Measurements from ENCODE around the gene AMZ2. TPM values are rescaled to one million over a fixed set of nuclear protein-coding genes. Genes with fewer than 3 reads are reported as not detected.
"Not testable (repeated sequence)": the region's sequence is repeated elsewhere in the genome, so short reads cannot be mapped to it uniquely, and the experiment has no call there.

AMZ2 gene
- total RNA-seq, 1 experiment from 2014 or later, result 221 TPM

- DNase-seq (ENCODE audit: low read depth, low spot score), result peak; percentile 79
- in situ Hi-C loops (cut with HindIII; ENCODE audit: low pct_unique_long_range_greater_than_20kb, low sequenced_read_pairs), result not testable (repeated sequence)
These were observed 15.3 kb downstream of the AMZ2 start for GRCh38 chr17:68263101-68263681.

- in situ Hi-C loops (cut with HindIII; ENCODE audit: low pct_unique_long_range_greater_than_20kb, low sequenced_read_pairs); DNase-seq (ENCODE audit: low read depth, low spot score): not testable (repeated sequence)
These were observed 18.0 kb downstream of the AMZ2 start for GRCh38 chr17:68265833-68266232.

GRCh38 chr17:68273722-68274121 is 25.9 kb downstream of the AMZ2 start:
- in situ Hi-C loops (cut with HindIII; ENCODE audit: low pct_unique_long_range_greater_than_20kb, low sequenced_read_pairs), result no loop called here
- DNase-seq (ENCODE audit: low read depth, low spot score), result no peak

- in situ Hi-C loops (cut with HindIII; ENCODE audit: low pct_unique_long_range_greater_than_20kb, low sequenced_read_pairs); DNase-seq (ENCODE audit: low read depth, low spot score): not testable (repeated sequence)
These were observed 28.5 kb downstream of the AMZ2 start for GRCh38 chr17:68276339-68276738.

DNA sequence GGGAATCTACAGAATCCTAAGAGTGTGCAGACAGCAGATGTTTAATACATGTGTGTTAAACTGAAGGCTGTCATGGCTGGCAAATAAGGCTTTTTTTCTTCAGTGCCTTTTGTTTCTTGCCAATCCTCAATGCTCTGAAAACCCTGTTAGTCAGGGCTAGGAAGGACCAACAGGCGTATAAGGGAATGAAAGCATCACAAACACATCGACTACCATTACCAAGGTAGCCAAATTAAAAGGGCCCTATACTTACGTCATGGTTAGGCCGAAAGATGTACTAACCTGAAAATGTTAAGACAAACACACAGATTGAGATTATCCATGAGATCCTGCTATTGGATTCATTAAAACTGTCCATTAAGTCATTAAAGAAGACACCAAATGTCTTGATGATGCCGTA is 30.0 kb downstream of the AMZ2 start:
- in situ Hi-C loops (cut with HindIII; ENCODE audit: low pct_unique_long_range_greater_than_20kb, low sequenced_read_pairs), result no loop called here
- DNase-seq (ENCODE audit: low read depth, low spot score), result no peak

GRCh38 chr17:68281965-68282364 is 34.1 kb downstream of the AMZ2 start:
- DNase-seq (ENCODE audit: low read depth, low spot score); in situ Hi-C loops (cut with HindIII; ENCODE audit: low pct_unique_long_range_greater_than_20kb, low sequenced_read_pairs): not testable (repeated sequence)

DNA sequence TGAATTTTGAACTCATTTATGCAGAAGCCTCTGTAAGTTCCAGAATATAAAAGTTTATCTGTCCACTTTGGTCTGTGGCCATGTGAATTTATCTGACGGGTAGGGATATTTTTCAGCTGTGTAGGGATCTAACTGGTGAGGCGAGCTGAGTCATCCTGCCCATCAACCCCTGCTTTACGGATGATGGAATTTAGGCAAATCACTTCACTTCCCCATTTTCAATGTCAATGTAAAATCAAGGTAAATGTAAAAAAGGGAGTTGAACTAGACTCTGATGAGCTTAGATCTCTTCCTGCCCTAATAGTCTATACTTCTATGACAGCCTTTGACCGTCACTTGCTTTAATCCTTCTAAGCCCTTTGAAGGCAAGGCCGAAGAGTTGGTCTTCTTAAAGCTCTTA is 40.5 kb downstream of the AMZ2 start:
- peak; percentile 56 for DNase-seq (ENCODE audit: low read depth, low spot score)
- in situ Hi-C loops (cut with HindIII; ENCODE audit: low pct_unique_long_range_greater_than_20kb, low sequenced_read_pairs), result no loop called here

DNA sequence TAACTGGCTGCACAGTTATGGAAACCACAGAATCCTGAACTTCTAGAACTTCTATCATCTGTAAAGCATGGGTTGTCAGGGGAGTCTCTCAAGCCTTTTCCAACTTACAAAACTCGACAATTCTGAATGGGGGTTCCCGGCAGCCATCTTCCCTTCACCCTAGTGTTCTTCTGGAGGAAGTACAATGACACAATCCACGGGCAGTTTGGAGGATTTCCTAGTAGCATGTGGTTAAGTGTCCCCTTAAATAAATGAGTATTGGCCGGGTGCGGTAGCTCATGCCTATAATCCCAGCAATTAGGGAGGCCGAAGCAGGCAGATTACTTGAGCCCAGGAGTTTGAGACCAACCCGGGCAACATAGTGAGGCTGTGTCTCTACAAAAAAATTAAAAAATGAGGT is 41.0 kb downstream of the AMZ2 start:
- in situ Hi-C loops (cut with HindIII; ENCODE audit: low pct_unique_long_range_greater_than_20kb, low sequenced_read_pairs), result no loop called here
- DNase-seq (ENCODE audit: low read depth, low spot score), result peak; percentile 74

- in situ Hi-C loops (cut with HindIII; ENCODE audit: low pct_unique_long_range_greater_than_20kb, low sequenced_read_pairs), result no loop called here
- DNase-seq (ENCODE audit: low read depth, low spot score), result no peak
These were observed 41.6 kb downstream of the AMZ2 start for GRCh38 chr17:68289473-68289872.

DNA sequence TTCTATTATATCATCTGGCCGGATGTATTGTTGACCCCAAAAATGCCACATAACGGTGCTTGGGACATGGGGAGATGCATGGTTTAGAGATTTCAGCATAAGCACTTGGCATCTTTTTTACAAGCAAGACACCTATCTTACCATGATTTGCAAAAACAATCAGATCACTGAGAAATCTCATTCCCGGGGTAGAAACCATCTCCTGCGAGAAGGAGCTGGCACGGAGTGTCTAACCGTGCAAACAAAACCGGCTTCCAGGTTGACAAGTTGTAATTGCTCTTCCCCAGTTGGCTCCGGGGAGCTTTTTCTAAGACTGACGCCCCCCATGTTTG is 42.1 kb downstream of the AMZ2 start:
- in situ Hi-C loops (cut with HindIII; ENCODE audit: low pct_unique_long_range_greater_than_20kb, low sequenced_read_pairs), result no loop called here
- DNase-seq (ENCODE audit: low read depth, low spot score), result no peak

GRCh38 chr17:68290268-68290954 is 42.6 kb downstream of the AMZ2 start:
- in situ Hi-C loops (cut with HindIII; ENCODE audit: low pct_unique_long_range_greater_than_20kb, low sequenced_read_pairs), result no loop called here
- peak; percentile 51 for DNase-seq (ENCODE audit: low read depth, low spot score)

DNA sequence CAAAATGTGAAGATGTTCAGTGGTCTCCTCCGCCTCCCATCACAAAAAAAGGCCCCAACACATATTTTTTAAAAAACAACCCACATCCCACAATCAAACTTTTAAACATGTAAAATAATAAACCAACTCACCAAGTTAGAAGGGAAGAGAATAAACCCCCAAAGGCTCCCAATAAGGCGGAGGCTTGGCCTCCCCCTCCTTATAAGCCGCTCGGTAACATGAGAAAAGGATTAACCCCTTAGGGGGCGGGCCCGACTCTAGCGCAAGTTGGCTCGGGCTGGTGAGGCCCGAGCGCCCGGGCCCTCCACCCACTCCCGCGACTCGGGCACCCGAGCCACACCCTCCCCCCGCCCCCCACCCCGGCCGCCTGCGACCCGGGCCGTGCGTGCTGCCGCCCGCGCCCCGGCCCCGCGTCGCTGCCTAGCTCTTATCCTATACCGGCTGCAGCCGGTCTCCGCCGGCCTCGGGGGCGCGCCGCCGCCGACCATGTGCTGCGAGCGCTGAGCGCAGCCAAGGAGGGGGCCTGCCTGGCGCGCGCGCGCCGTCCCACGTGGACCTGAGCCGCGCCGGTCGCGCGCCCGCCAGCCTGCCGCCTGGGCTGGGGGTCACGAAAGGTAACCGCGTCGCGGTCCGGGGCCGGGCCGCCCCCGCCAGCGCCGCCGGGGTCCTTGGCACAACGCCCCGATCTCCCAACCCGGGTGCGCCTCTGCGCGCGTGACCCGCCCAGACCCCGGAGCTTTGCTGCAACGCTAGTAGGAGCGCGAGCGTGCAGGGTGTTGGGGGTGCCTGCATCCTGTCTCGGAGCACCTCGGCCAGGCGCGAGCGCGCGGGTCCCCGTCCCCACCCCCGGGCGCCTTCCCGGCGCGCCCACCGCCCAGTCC is 43.4 kb downstream of the AMZ2 start, which contains the start of the genes ARSG and SLC16A6:
ARSG (plus strand) TSS at position 541 of the 881 bp plus-strand sequence. CDS start 15,999 bp downstream, outside the sequence.
SLC16A6 (minus strand) TSS at position 173 of the 881 bp plus-strand sequence. CDS start 12,807 bp downstream, outside the sequence.
- in situ Hi-C loops (cut with HindIII; ENCODE audit: low pct_unique_long_range_greater_than_20kb, low sequenced_read_pairs), result no loop called here
- DNase-seq (ENCODE audit: low read depth, low spot score), result peak; percentile 98

DNA sequence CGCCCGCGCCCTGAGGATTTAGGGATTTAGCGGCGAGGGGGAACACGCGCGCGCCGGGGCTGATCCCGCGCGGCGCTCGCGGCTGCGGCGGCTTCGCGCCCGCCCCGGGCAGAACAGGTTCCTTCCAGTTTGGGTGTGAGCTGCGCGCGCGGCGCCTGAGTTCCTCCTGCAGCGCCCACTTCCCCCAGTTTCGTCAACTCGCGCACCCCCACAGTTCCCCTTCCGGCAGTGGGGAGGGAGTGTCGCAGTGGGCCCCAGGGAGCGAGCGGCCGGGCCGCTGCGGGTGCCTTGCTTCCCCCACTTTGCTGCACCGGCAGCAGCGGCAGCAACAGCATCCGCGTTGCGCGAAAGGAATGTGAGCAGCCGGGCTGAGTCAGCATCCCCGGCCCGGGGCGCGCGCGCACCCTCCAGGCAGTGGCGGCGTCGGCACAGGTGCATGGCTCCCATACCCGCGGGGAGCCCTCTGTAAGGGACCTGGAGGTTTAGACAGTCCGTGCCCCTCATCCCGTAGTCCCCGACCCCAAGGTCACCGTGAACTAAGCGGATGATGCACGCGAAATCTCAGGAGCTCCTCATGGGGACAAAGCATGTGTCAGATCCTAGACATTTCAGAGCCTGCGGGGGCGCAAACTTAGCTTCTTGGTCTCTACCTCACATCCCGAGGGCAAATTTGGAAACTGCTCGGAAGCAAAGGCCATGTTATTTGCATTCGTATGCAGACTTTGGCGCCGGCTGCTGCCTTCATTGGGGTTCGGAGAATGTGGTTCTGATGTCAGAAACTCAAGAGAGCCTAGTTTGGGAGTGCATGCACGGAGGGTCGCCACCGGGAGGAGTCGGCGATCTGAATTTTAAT is 44.2 kb downstream of the AMZ2 start:
- in situ Hi-C loops (cut with HindIII; ENCODE audit: low pct_unique_long_range_greater_than_20kb, low sequenced_read_pairs), result no loop called here

DNA sequence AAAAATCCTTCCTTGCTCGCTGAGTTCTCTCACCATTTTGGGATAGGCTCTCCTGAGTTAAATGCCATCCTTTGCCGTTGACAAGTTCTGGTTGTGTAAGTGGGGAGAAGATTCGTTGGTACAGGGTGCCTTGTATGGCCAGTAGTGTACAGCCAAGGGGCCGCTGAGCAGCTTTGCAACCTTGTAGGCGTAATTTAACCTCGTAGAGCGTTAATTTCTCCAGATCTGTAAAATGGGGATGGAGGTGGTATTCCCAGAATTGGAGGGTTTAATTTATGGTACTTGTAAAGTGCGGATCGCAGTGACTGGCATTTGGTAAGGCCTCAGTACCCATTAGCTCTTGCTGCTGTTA is 44.8 kb downstream of the AMZ2 start:
- in situ Hi-C loops (cut with HindIII; ENCODE audit: low pct_unique_long_range_greater_than_20kb, low sequenced_read_pairs), result no loop called here
- no peak for DNase-seq (ENCODE audit: low read depth, low spot score)

More for the DNA sequence above, 44.2 kb downstream of the AMZ2 start:
- peak; percentile 84 for DNase-seq (ENCODE audit: low read depth, low spot score)

DNA sequence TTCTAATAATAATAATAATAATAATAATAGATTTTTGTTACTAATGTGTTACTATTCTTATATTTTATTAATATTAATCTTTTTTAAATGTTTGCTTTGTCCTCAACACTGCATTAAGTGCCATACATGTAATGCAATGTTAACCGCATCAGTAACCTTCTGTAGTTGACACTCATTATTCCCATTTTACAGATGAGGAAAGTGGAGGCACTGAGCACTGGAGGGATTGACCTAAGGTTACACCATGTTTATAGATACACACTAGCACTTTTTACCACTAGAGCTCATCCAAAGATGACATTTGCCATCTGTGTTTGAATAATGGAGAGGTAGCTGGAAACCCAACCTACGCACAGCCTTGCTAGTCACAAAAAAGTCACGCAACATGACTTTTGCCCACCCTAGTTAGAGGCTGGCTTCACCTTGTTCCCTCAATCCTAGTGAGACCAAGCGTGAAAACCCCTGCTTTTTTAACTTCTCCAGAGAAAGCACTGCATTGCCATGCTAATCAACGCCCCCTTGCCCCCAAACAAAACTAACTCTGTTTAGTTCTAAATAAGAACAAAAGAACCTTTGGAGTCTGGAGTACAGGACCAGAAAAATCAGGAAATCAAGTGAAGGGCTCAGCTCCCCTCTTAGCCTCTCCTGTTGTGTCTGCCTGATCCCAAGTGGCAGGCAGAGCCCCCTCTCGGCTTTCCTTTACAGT is 45.8 kb downstream of the AMZ2 start:
- DNase-seq (ENCODE audit: low read depth, low spot score), result peak; percentile 57
- in situ Hi-C loops (cut with HindIII; ENCODE audit: low pct_unique_long_range_greater_than_20kb, low sequenced_read_pairs), result no loop called here

DNA sequence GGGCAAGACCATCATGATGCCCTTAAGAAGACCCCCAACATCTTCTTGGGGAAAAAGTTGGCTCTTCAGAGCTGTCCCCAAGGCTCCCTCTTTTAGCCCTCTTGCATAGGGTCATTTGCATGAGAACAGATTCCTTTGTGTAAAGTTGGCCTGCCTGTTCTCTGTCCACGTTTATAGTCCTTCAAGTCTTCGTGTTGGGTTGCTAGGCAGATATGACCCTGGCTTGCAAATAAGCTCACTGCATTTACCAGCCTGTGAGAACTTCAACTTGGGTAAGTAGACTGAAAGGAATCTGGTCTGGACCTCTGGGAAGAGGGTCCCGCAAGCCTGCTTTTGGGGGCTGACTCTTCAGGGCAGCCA is 46.3 kb downstream of the AMZ2 start:
- in situ Hi-C loops (cut with HindIII; ENCODE audit: low pct_unique_long_range_greater_than_20kb, low sequenced_read_pairs), result no loop called here
- DNase-seq (ENCODE audit: low read depth, low spot score), result peak; percentile 89

- no peak for DNase-seq (ENCODE audit: low read depth, low spot score)
- in situ Hi-C loops (cut with HindIII; ENCODE audit: low pct_unique_long_range_greater_than_20kb, low sequenced_read_pairs), result no loop called here
These were observed 46.8 kb downstream of the AMZ2 start for GRCh38 chr17:68294617-68295016.

Measured in SK-MEL-5 (cell line).